Spleen (tissue), 7 donors: ENCODE measurements around the gene LTB.

Source experiments
- POLR2A ChIP-seq, 3 donors: fragments of 450-650 bp; IDR thresholded peaks; one replicate each; pipeline ENCODE4 v1.5.1; 2017; ENCODE audit warnings: antibody characterized with exemption in 3 of 3, mild to moderate bottlenecking in 1 of 3
- TF ChIP-seq, protein P1 (sequence below), 11 experiments: fragments of 200-600 bp in 7 of 11; fragments of 450-650 bp in 4 of 11; sonication (generic) in 4 of 11; IDR thresholded peaks in 8 of 11; conservative IDR thresholded peaks in 3 of 11; 1 replicate in 7 of 11; 2 replicates in 4 of 11; pipeline versions ENCODE4 v1.4.0 to v1.8.0; 2016 to 2021; ENCODE audit warnings: antibody characterized with exemption in 11 of 11, inconsistent platforms in 4 of 11, mild to moderate bottlenecking in 1 of 11
- donor health status: DM: no; HTN: no; CAD: no; lungs with moderate emphysema.
- donor health status: DM: no; HTN: no; CAD: no.
- donor health status: DM: no; HTN: no; CAD: no.

DNA sequence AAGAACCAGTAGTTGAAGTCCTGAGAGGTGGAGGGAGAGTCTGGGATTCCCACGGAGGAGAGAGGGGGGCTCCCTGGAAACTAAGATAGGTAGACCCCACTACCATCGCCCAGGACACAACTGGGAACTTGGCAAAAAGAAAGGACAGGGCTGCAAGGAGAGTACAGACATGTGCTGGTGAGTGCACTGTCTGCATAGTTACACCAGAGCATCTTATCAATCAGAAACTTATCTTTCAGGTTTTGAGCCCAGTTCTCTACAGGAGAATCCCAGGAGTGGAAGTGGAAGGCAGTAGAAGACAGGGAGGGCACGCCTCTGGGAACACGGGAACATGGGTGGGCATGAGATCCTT is 22.6 kb downstream of the LTB start:
- TF ChIP-seq, protein P1, sequence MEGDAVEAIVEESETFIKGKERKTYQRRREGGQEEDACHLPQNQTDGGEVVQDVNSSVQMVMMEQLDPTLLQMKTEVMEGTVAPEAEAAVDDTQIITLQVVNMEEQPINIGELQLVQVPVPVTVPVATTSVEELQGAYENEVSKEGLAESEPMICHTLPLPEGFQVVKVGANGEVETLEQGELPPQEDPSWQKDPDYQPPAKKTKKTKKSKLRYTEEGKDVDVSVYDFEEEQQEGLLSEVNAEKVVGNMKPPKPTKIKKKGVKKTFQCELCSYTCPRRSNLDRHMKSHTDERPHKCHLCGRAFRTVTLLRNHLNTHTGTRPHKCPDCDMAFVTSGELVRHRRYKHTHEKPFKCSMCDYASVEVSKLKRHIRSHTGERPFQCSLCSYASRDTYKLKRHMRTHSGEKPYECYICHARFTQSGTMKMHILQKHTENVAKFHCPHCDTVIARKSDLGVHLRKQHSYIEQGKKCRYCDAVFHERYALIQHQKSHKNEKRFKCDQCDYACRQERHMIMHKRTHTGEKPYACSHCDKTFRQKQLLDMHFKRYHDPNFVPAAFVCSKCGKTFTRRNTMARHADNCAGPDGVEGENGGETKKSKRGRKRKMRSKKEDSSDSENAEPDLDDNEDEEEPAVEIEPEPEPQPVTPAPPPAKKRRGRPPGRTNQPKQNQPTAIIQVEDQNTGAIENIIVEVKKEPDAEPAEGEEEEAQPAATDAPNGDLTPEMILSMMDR (IDR thresholded peaks at IDR 0.05 in 8 of 11, conservative IDR thresholded peaks at IDR 0.05 in 3 of 11), result no peak
- no peak for TF ChIP-seq POLR2A (IDR thresholded peaks at IDR 0.05)
